ENCODE measurements around the gene RNASE11. TPM values are rescaled to one million over a fixed set of nuclear protein-coding genes. Genes with fewer than 3 reads are reported as not detected.

The RNASE11 gene
- total RNA-seq, 2 experiments from 2014 or later: not detected

DNA sequence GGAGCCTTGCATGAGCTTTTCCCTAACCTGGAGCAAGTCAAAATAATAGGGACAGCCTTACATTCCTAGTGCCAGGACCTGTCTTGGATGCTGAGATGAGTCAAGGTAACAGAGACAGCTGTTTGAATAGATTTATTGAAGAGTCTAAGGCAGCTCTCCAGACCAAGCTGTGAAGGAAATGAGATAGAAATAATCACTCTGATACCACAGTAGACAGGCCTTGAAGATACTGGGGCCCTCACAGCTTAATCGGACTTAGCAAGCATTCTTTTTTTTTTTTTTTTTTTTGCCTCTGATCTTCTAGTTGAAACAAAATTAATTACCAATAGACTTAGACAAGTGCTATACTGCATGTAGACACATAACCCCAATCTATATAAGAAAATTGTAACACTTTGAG lies 23.8 kb downstream of the RNASE11 start:
- H3K36me3 Mint-ChIP-seq (ENCODE audit: low read depth): no peaks in the 10 kb centered on the region
- DNase-seq: no peak

DNA sequence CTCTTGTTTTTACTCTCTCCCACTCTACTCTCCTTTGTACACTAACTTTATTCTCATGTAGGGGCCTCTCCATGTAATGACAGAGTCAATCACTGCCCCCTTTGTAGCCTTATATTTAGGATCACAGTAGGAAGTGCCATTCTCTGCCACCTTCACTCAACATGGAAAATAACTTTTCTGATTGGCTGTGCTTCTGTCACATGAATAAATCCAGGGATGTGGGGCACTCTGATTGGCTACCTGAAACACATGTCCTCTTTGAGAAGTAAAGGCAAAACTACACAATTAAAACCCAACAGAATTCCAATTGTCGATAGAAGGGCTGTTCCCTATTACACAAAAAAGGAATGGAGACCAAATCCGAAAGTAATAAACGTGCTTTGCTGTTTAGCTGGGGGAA lies 26.8 kb downstream of the RNASE11 start, which contains the start of gene RNASE9:
TSS of gene RNASE9 (minus strand) at position 87 of the 400 bp plus-strand sequence.
- CTCF ChIA-PET: no interaction called here

More for the DNA sequence above, 23.8 kb downstream of the RNASE11 start:
- Mint-ChIP-seq H3K4me3 (no peak overlapping the region), H3K9me3 (peaks cover 6% of the 10 kb centered on the region), H3K4me1 (ENCODE audit: low read depth) (peaks cover 16% of the 10 kb centered on the region), H3K27ac (no peak overlapping the region), H3K27me3 (no peaks in the 10 kb centered on the region)
- H3K4me1 ChIP-seq (ENCODE audit: insufficient read depth, low read length): peaks cover 3% of the 10 kb centered on the region
- TF ChIP-seq, protein P1, sequence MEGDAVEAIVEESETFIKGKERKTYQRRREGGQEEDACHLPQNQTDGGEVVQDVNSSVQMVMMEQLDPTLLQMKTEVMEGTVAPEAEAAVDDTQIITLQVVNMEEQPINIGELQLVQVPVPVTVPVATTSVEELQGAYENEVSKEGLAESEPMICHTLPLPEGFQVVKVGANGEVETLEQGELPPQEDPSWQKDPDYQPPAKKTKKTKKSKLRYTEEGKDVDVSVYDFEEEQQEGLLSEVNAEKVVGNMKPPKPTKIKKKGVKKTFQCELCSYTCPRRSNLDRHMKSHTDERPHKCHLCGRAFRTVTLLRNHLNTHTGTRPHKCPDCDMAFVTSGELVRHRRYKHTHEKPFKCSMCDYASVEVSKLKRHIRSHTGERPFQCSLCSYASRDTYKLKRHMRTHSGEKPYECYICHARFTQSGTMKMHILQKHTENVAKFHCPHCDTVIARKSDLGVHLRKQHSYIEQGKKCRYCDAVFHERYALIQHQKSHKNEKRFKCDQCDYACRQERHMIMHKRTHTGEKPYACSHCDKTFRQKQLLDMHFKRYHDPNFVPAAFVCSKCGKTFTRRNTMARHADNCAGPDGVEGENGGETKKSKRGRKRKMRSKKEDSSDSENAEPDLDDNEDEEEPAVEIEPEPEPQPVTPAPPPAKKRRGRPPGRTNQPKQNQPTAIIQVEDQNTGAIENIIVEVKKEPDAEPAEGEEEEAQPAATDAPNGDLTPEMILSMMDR (IDR thresholded peaks at IDR 0.05): no peak
- ChIA-PET CTCF (interaction anchor here (0.6 kb wide), 1 partner anchor 440 kb away, joined by 3 read pairs; no protein-coding TSS in a partner anchor), POLR2A (no interaction called here)
- H3K27me3 ChIP-seq (ENCODE audit: control insufficient read depth in 1 of 2, insufficient read depth in 2 of 2, low read length in 2 of 2): no peaks in the 10 kb centered on the region
- no peak for ATAC-seq (ENCODE audit: poor library complexity)
- no peak overlapping the region for H3K4me3 ChIP-seq (ENCODE audit: low read length)
- H3K9me3 ChIP-seq (ENCODE audit: control insufficient read depth in 1 of 2, insufficient read depth in 1 of 2, low read length in 2 of 2): peaks cover 0 to 6% of the 10 kb centered on the region in 2 experiments
- no peak overlapping the region for H3K27ac ChIP-seq (ENCODE audit: low read depth in 1 of 2, low read length in 2 of 2)
- intact Hi-C loops (cut with DNase I, micrococcal nuclease): no loop called here
- H3K36me3 ChIP-seq (ENCODE audit: insufficient read depth, low read length): no peaks in the 10 kb centered on the region

DNA sequence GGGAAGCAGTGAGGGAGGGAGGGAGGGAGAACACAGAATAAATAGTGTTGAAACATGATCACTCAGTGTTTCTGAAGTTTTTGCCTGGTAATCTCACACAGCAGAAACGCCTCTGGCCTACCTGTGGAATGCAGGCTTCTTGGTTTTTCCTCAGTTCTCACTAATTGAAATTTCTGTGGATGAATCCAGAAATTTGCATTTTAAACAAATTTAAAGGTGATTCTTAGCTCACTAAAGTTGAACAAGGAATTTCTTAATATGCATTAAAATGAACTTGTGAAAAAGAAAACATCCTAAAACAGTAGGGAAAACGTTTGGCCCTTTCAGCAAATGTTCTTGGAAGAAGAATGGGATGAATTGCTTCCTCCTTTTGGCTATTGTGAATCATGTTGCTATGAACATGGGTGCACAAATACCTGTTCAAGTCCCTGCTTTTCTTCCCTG lies 28.3 kb downstream of the RNASE11 start:
- intact Hi-C loops (cut with DNase I, micrococcal nuclease): no loop called here
- ATAC-seq (ENCODE audit: poor library complexity): no peak

More for the DNA sequence above, 26.8 kb downstream of the RNASE11 start, which contains the start of gene RNASE9:
- POLR2A ChIA-PET: no interaction called here
- H3K27me3 Mint-ChIP-seq: no peaks in the 10 kb centered on the region
- Histone ChIP-seq H3K4me3 (ENCODE audit: low read length) (no peak within 1 kb of the TSS), H3K4me1 (ENCODE audit: insufficient read depth, low read length) (no peaks in the 10 kb centered on the region), H3K27ac (ENCODE audit: low read depth in 1 of 2, low read length in 2 of 2) (no peak within 1 kb of the TSS), H3K9me3 (ENCODE audit: control insufficient read depth in 1 of 2, insufficient read depth in 1 of 2, low read length in 2 of 2) (no peaks in the 10 kb centered on the region), H3K27me3 (ENCODE audit: control insufficient read depth in 1 of 2, insufficient read depth in 2 of 2, low read length in 2 of 2) (peaks cover 0 to 7% of the 10 kb centered on the region in 2 experiments), H3K36me3 (ENCODE audit: insufficient read depth, low read length) (no peaks in the 10 kb centered on the region)
- H3K36me3 Mint-ChIP-seq (ENCODE audit: low read depth): no peaks in the 10 kb centered on the region
- no peaks in the 10 kb centered on the region for H3K9me3 Mint-ChIP-seq
- intact Hi-C loops (cut with DNase I, micrococcal nuclease): no loop called here
- no peak for ATAC-seq (ENCODE audit: poor library complexity)
- no peak within 1 kb of the TSS for H3K27ac Mint-ChIP-seq
- H3K4me1 Mint-ChIP-seq (ENCODE audit: low read depth): no peaks in the 10 kb centered on the region
- no peak within 1 kb of the TSS for H3K4me3 Mint-ChIP-seq
- TF ChIP-seq, protein P1 (IDR thresholded peaks at IDR 0.05): no peak
- no peak for DNase-seq

More for the DNA sequence above, 28.3 kb downstream of the RNASE11 start:
- Histone ChIP-seq H3K9me3 (ENCODE audit: control insufficient read depth in 1 of 2, insufficient read depth in 1 of 2, low read length in 2 of 2) (no peaks in the 10 kb centered on the region), H3K27ac (ENCODE audit: low read depth in 1 of 2, low read length in 2 of 2) (no peak overlapping the region), H3K4me1 (ENCODE audit: insufficient read depth, low read length) (no peaks in the 10 kb centered on the region), H3K27me3 (ENCODE audit: control insufficient read depth in 1 of 2, insufficient read depth in 2 of 2, low read length in 2 of 2) (peaks cover 0 to 7% of the 10 kb centered on the region in 2 experiments), H3K36me3 (ENCODE audit: insufficient read depth, low read length) (no peaks in the 10 kb centered on the region), H3K4me3 (ENCODE audit: low read length) (no peak overlapping the region)
- no peak overlapping the region for H3K27ac Mint-ChIP-seq
- no peaks in the 10 kb centered on the region for H3K4me1 Mint-ChIP-seq (ENCODE audit: low read depth)
- no peak for DNase-seq
- no peaks in the 10 kb centered on the region for H3K36me3 Mint-ChIP-seq (ENCODE audit: low read depth)
- H3K4me3 Mint-ChIP-seq: no peak overlapping the region
- no peaks in the 10 kb centered on the region for H3K27me3 Mint-ChIP-seq
- TF ChIP-seq, protein P1 (IDR thresholded peaks at IDR 0.05): no peak
- CTCF ChIA-PET: no interaction called here
- no peaks in the 10 kb centered on the region for H3K9me3 Mint-ChIP-seq
- POLR2A ChIA-PET: no interaction called here

Measured in CD4-positive, alpha-beta T cell (primary cell).